ENCODE measurements around the gene SERPINA6. TPM values are rescaled to one million over a fixed set of nuclear protein-coding genes. Genes with fewer than 3 reads are reported as not detected.
"Not testable (repeated sequence)": the region's sequence is repeated elsewhere in the genome, so short reads cannot be mapped to it uniquely, and the experiment has no call there.

Gene SERPINA6
- polyA plus RNA-seq, 1 donor (not counting 4 experiments of a cell fraction or from before 2014, with no cell fraction given) = not detected

DNA sequence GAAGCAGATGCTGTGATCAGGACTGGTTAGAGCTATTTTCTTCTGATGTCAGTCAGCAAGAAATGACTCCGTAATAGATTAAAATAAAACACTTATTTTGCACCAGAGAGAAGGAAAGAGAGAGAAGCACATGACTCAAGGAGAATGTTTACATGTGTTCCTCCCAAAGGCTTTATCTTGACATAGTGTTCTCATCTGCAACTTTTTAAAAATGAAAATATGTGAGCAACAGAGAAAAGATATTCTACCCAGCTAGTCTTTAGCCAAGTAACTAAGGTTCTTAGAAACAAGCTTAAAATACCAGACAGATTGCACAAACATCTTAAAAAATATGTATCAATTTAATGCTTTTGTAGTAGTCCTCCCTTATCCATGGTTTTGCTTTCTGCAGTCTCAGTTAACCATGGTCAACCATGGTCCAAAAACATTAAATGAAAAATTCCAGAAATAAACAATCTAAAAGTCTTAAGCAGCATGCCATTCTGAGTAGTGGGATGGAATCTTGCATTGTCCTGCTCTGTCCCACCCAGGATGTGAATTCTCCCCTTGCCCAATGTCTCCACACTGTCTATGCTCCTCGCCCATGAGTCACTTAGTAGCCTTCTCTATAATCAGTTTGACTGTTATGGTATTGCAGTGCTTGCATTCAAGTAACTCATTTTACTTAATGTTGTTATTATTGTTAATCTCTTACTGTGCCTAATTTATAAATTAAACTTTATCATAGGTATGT, 40.0 kb downstream of the SERPINA6 start:
- no peaks in the 10 kb centered on the region for H3K79me2 ChIP-seq (ENCODE audit: control insufficient read depth, insufficient read depth, low read length)
- dilution Hi-C loops (cut with MboI; ENCODE audit: extremely low pct_ligation_motif_present, low sequenced_read_pairs) = no loop called here
- H3K9me3 ChIP-seq (ENCODE audit: control insufficient read depth, low read depth, low read length) = no peaks in the 10 kb centered on the region
- no peak overlapping the region for H2AFZ ChIP-seq (ENCODE audit: control insufficient read depth, low read length)
- no peaks in the 10 kb centered on the region for H4K20me1 ChIP-seq (ENCODE audit: control insufficient read depth, extremely low read depth, insufficient read depth, low read length)
- no peak for TF ChIP-seq EZH2 (IDR thresholded peaks at IDR 0.05; ENCODE audit: low read length)
- TF ChIP-seq, protein P1, sequence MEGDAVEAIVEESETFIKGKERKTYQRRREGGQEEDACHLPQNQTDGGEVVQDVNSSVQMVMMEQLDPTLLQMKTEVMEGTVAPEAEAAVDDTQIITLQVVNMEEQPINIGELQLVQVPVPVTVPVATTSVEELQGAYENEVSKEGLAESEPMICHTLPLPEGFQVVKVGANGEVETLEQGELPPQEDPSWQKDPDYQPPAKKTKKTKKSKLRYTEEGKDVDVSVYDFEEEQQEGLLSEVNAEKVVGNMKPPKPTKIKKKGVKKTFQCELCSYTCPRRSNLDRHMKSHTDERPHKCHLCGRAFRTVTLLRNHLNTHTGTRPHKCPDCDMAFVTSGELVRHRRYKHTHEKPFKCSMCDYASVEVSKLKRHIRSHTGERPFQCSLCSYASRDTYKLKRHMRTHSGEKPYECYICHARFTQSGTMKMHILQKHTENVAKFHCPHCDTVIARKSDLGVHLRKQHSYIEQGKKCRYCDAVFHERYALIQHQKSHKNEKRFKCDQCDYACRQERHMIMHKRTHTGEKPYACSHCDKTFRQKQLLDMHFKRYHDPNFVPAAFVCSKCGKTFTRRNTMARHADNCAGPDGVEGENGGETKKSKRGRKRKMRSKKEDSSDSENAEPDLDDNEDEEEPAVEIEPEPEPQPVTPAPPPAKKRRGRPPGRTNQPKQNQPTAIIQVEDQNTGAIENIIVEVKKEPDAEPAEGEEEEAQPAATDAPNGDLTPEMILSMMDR (optimal IDR thresholded peaks at IDR 0.05 in 1 of 3, IDR thresholded peaks at IDR 0.05 in 1 of 3, conservative IDR thresholded peaks at IDR 0.05 in 1 of 3; ENCODE audit: extremely low read depth in 1 of 3, insufficient read depth in 2 of 3, low read length in 3 of 3) = no peak
- H3K36me3 ChIP-seq (ENCODE audit: control insufficient read depth in 2 of 2, extremely low read depth in 1 of 2, insufficient read depth in 2 of 2, low read length in 2 of 2) = no peaks in the 10 kb centered on the region
- DNase-seq (ENCODE audit: low read depth, low spot score) = no peak
- no peak overlapping the region for H3K4me2 ChIP-seq (ENCODE audit: control insufficient read depth, extremely low read depth, insufficient read depth, low read depth, low read length)
- H3K9me1 ChIP-seq (ENCODE audit: control insufficient read depth, extremely low read depth, insufficient read depth, low read length) = no peaks in the 10 kb centered on the region
- no peak overlapping the region for H3K9ac ChIP-seq (ENCODE audit: control insufficient read depth, extremely low read depth, insufficient read depth, low read length)
- H3K4me3 ChIP-seq (ENCODE audit: control insufficient read depth in 2 of 3, extremely low read depth in 1 of 3, insufficient read depth in 2 of 3, low read depth in 1 of 3, low read length in 3 of 3) = no peak overlapping the region
- H3K27me3 ChIP-seq (ENCODE audit: control insufficient read depth, extremely low read depth, insufficient read depth, low read length) = no peaks in the 10 kb centered on the region
- FAIRE-seq = no peak
- no peaks in the 10 kb centered on the region for H3K4me1 ChIP-seq (ENCODE audit: control insufficient read depth, extremely low read depth, insufficient read depth, low read length)
- H3K27ac ChIP-seq (ENCODE audit: control insufficient read depth, insufficient read depth, low read length) = no peak overlapping the region

DNA sequence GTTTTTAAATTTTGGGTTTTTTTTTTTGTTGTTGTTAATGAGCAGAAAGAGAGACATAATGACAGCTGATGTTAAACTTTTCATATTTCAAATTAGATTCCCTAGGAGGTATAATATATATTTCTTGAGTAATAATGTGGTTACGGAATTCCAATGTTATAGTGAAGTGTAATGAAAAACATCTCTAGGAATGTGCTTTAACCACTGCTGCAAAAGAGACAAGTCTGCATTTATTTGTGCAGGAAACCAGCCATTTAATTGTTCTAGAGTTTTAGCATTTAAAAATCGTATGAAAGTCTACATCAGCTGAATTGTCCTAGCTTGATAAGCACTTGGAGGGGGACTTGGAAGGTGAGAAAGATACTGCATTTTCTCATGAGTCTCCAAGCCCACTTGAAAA, 44.4 kb downstream of the SERPINA6 start:
- Histone ChIP-seq H3K27me3 (ENCODE audit: control insufficient read depth, extremely low read depth, insufficient read depth, low read length) (no peaks in the 10 kb centered on the region), H3K9me3 (ENCODE audit: control insufficient read depth, low read depth, low read length) (no peaks in the 10 kb centered on the region), H4K20me1 (ENCODE audit: control insufficient read depth, extremely low read depth, insufficient read depth, low read length) (no peaks in the 10 kb centered on the region), H3K4me3 (ENCODE audit: control insufficient read depth in 2 of 3, extremely low read depth in 1 of 3, insufficient read depth in 2 of 3, low read depth in 1 of 3, low read length in 3 of 3) (no peak overlapping the region), H3K36me3 (ENCODE audit: control insufficient read depth in 2 of 2, extremely low read depth in 1 of 2, insufficient read depth in 2 of 2, low read length in 2 of 2) (no peaks in the 10 kb centered on the region), H3K9ac (ENCODE audit: control insufficient read depth, extremely low read depth, insufficient read depth, low read length) (no peak overlapping the region), H3K4me1 (ENCODE audit: control insufficient read depth, extremely low read depth, insufficient read depth, low read length) (no peaks in the 10 kb centered on the region), H3K9me1 (ENCODE audit: control insufficient read depth, extremely low read depth, insufficient read depth, low read length) (no peaks in the 10 kb centered on the region), H3K27ac (ENCODE audit: control insufficient read depth, insufficient read depth, low read length) (no peak overlapping the region), H3K4me2 (ENCODE audit: control insufficient read depth, extremely low read depth, insufficient read depth, low read depth, low read length) (no peak overlapping the region), H2AFZ (ENCODE audit: control insufficient read depth, low read length) (no peak overlapping the region), H3K79me2 (ENCODE audit: control insufficient read depth, insufficient read depth, low read length) (no peaks in the 10 kb centered on the region)
- TF ChIP-seq, protein P1 (optimal IDR thresholded peaks at IDR 0.05 in 1 of 3, IDR thresholded peaks at IDR 0.05 in 1 of 3, conservative IDR thresholded peaks at IDR 0.05 in 1 of 3; ENCODE audit: extremely low read depth in 1 of 3, insufficient read depth in 2 of 3, low read length in 3 of 3) = no peak
- no peak for TF ChIP-seq EZH2 (IDR thresholded peaks at IDR 0.05; ENCODE audit: low read length)
- no peak for FAIRE-seq
- dilution Hi-C loops (cut with MboI; ENCODE audit: extremely low pct_ligation_motif_present, low sequenced_read_pairs) = no loop called here
- no peak for DNase-seq (ENCODE audit: low read depth, low spot score)

DNA sequence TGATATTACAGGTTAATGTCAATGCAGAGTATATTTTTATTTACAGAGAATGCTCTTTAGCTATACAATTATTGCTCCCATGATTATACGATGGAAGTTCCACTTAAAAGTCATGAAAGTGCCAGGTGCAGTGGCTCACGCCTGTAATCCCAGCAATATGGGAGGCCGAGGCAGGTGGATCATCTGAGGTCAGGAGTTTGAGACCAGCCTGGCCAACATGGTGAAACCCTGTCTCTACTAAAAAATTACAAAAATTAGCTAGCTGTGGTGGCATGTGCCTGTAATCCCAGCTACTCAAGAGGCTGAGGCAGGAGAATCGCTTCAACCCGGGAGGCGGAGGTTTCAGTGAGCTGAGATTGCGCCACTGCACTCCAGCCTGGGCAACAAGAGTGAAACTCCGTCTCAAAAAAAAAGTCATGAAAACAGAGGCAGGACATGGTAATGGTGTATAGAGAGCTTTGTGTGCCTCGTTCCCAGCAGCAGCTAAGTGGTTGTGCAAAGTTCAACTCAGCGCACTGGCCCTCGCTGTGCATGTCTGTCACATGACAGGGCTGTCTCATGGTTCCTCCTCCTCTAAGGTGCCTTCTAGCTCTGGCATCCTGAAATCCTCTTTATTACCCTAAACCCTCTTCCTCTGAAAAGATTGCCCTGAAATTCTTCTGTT, 46.1 kb downstream of the SERPINA6 start:
- H3K27me3 ChIP-seq (ENCODE audit: control insufficient read depth, extremely low read depth, insufficient read depth, low read length); FAIRE-seq; H3K9me1 ChIP-seq (ENCODE audit: control insufficient read depth, extremely low read depth, insufficient read depth, low read length); H3K27ac ChIP-seq (ENCODE audit: control insufficient read depth, insufficient read depth, low read length); H3K9ac ChIP-seq (ENCODE audit: control insufficient read depth, extremely low read depth, insufficient read depth, low read length); H3K4me1 ChIP-seq (ENCODE audit: control insufficient read depth, extremely low read depth, insufficient read depth, low read length); H2AFZ ChIP-seq (ENCODE audit: control insufficient read depth, low read length); H3K79me2 ChIP-seq (ENCODE audit: control insufficient read depth, insufficient read depth, low read length); DNase-seq (ENCODE audit: low read depth, low spot score); H3K36me3 ChIP-seq (ENCODE audit: control insufficient read depth in 2 of 2, extremely low read depth in 1 of 2, insufficient read depth in 2 of 2, low read length in 2 of 2); H4K20me1 ChIP-seq (ENCODE audit: control insufficient read depth, extremely low read depth, insufficient read depth, low read length); H3K9me3 ChIP-seq (ENCODE audit: control insufficient read depth, low read depth, low read length); H3K4me3 ChIP-seq (ENCODE audit: control insufficient read depth in 2 of 3, extremely low read depth in 1 of 3, insufficient read depth in 2 of 3, low read depth in 1 of 3, low read length in 3 of 3); dilution Hi-C loops (cut with MboI; ENCODE audit: extremely low pct_ligation_motif_present, low sequenced_read_pairs); H3K4me2 ChIP-seq (ENCODE audit: control insufficient read depth, extremely low read depth, insufficient read depth, low read depth, low read length): not testable (repeated sequence)
